Osteocyte (in vitro differentiated cells): Measurements from ENCODE around the gene ANAPC2. TPM values are rescaled to one million over a fixed set of nuclear protein-coding genes. Genes with fewer than 3 reads are reported as not detected.

Experiments used
- DNase-seq: peaks from one replicate; pipeline ENCODE4 v3.0.0; 2021; ENCODE audit warnings: mixed read lengths; ENCODE audit not compliant: unreplicated experiment; ENCODE audit errors: extremely low spot score
- H3K27ac Mint-ChIP-seq: one replicate; pipeline ENCODE4 v1.8.0; 2021; ENCODE audit warnings: mild to moderate bottlenecking, mixed read lengths; ENCODE audit not compliant: unreplicated experiment
- H3K27me3 Mint-ChIP-seq: one replicate; pipeline ENCODE4 v1.8.0; 2021; ENCODE audit warnings: mixed read lengths; ENCODE audit not compliant: unreplicated experiment
- H3K36me3 Mint-ChIP-seq: one replicate; pipeline ENCODE4 v1.8.0; 2021; ENCODE audit warnings: mixed read lengths; ENCODE audit not compliant: unreplicated experiment
- H3K4me1 Mint-ChIP-seq: one replicate; pipeline ENCODE4 v1.8.0; 2021; ENCODE audit warnings: mixed read lengths; ENCODE audit not compliant: unreplicated experiment
- H3K4me3 Mint-ChIP-seq: one replicate; pipeline ENCODE4 v1.8.0; 2021; ENCODE audit warnings: mild to moderate bottlenecking, moderate library complexity, mixed read lengths; ENCODE audit not compliant: unreplicated experiment
- H3K9me3 Mint-ChIP-seq: one replicate; pipeline ENCODE4 v1.8.0; 2021; ENCODE audit warnings: mixed read lengths; ENCODE audit not compliant: unreplicated experiment
- CTCF ChIP-seq: fragments of 200-600 bp; sonication (generic); IDR thresholded peaks from 2 replicates; pipeline ENCODE4 v1.5.0; 2021; ENCODE audit warnings: antibody characterized with exemption, mild to moderate bottlenecking, moderate library complexity
- total RNA-seq: library from RNA; stranded (reverse); gene quantifications from 2 replicates; pipeline ENCODE4 v1.2.1, GENCODE V29; 2021

Gene ANAPC2
- total RNA-seq, 1 donor from 2014 or later: 61.0 TPM

GRCh38 chr9:137130176-137130755 lies 58.1 kb downstream of the ANAPC2 start:
- no peak for TF ChIP-seq CTCF
- DNase-seq: peak; percentile 80
- H3K27me3 Mint-ChIP-seq: peaks cover 2% of the 10 kb centered on the region
- H3K27ac Mint-ChIP-seq: peak overlapping the region; percentile 38
- H3K9me3 Mint-ChIP-seq: no peaks in the 10 kb centered on the region
- peak overlapping the region; percentile 77 for H3K4me3 Mint-ChIP-seq
- H3K4me1 Mint-ChIP-seq: peaks cover 25% of the 10 kb centered on the region
- no peaks in the 10 kb centered on the region for H3K36me3 Mint-ChIP-seq

DNA sequence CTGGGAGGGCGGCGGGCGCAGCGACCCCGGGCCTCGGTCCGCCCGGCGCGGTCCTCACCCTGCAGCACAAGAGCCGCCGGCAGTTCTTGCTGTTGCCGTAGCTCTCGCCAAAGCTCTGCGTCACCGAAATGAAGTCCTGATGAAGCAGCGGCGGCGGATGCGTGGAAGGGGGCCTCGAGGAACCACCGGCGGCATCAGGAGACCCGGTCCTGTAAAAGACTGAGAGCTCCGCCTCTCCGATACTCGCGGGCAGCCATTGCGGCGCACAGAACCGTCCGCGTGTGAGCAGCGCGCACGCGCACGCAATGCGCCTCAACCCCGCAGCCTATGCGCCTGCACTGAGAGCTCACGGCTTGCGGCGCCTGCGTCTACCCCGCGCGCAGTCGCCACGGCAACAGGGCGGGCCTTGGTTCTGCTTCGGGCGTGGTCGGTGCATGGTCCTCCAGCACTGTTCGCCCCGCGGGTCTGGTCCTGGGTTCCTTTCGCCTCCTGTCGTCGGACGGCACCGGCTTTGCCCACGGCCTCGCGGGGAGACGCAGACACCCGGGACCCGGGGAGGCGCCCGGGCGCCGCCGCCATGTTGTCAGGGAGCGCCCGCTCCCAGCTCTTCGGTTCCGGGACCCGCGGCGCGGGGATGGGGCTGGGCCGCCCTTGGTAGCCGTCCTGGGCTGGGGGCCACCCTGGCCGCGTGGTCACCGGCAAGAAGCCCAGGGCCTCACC lies 58.7 kb downstream of the ANAPC2 start:
- Mint-ChIP-seq H3K36me3 (no peaks in the 10 kb centered on the region), H3K4me3 (peak overlapping the region; percentile 82), H3K4me1 (peaks cover 25% of the 10 kb centered on the region), H3K27me3 (peaks cover 2% of the 10 kb centered on the region), H3K9me3 (no peaks in the 10 kb centered on the region), H3K27ac (peak overlapping the region; percentile 73)
- peak; percentile 97 for DNase-seq
- no peak for TF ChIP-seq CTCF

DNA sequence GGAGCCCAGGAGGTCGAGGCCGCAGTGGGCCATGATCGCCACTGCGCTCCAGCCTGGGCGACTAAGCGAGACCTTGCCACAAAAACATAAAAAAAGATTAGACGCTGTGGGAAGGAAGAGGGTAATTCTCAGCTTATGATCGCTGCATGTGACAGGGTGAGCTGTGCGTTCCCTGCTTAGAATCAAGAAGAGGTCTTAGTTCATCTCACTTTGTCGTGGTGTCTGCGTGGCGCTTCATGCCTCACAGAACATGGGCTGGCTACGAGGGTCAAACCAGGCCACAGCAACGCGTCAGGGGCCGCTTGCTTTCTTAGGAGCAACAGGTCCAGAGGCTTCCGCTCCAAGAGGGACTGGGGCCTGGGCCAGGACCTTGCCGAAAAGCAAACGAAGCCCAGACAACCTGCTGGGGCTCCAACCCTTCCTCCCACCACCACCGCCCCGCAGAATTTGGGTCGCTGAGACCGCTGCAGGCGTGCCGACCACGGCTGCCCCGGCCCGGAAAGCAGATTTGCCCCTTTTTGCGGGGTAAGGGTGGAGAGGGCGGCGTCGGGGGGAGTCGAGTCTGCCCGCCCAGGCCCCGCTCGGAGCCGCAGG lies 59.4 kb downstream of the ANAPC2 start:
- Mint-ChIP-seq H3K27me3 (peaks cover 2% of the 10 kb centered on the region), H3K9me3 (no peaks in the 10 kb centered on the region), H3K4me3 (peak overlapping the region; percentile 82), H3K27ac (peak overlapping the region; percentile 70), H3K4me1 (peaks cover 25% of the 10 kb centered on the region), H3K36me3 (no peaks in the 10 kb centered on the region)
- no peak for DNase-seq
- TF ChIP-seq CTCF: no peak

DNA sequence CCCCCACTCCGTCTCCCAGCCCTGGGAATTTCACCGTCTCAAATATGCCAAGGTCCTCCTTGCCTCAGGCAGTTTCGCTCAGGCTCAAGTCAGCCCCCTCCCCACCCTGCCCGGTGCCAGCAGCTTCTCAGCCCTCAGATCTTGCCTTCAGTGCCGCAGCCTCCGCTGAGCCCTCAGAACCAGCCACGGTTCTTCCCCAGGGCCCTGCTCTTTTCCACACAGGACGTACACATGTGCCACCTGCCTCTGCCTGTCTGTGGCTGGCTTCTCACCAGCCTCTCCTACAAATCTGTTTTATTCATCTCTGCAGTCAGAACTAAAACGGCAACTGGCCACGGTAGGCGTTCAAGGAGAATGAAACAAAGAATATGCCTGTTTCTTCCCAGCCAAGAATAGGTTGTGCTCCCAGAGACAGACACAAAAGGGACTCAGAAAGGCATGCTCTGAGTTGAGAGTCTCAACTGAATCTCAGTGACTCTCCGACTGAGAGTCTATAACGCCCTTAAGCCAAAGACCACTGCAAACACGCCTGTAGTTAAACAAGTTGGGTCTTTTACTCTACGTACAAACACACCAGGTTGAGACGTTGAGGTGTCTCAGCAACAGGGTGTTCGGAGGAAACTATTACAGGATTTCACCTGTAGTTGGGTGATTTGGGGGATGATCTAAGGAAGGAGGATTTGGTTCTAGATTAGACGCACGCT lies 60.0 kb downstream of the ANAPC2 start:
- Mint-ChIP-seq H3K27ac (peak overlapping the region; percentile 70), H3K36me3 (no peaks in the 10 kb centered on the region), H3K4me1 (peaks cover 25% of the 10 kb centered on the region), H3K27me3 (peaks cover 2% of the 10 kb centered on the region), H3K9me3 (no peaks in the 10 kb centered on the region), H3K4me3 (peak overlapping the region; percentile 82)
- no peak for DNase-seq
- TF ChIP-seq CTCF: no peak
